ENCODE measurements around the gene METTL24.

GRCh38 chr6:110287462-110288341, 70.4 kb downstream of the METTL24 start:
- no peak for TF ChIP-seq CTCF (IDR thresholded peaks at IDR 0.05 in 4 of 5, conservative IDR thresholded peaks at IDR 0.05 in 1 of 5)
- no peak for TF ChIP-seq POLR2A (IDR thresholded peaks at IDR 0.05)
